DOHH2 (cell line): ENCODE measurements around the gene KLHDC8B.

ENCODE experiments used
- H3F3A ChIP-seq: fragments of 200-600 bp; sonication (generic), shearing (Covaris generic); 2 replicates; pipeline ENCODE4 v1.6.0; 2016; ENCODE audit warnings: antibody characterized with exemption, mild to moderate bottlenecking; ENCODE audit not compliant: control insufficient read depth, insufficient read depth
- H3K27ac ChIP-seq: fragments of 200-600 bp; sonication (generic); 2 replicates; pipeline ENCODE4 v1.5.1; 2014; ENCODE audit warnings: low read depth, mild to moderate bottlenecking, low read length, moderate library complexity
- H3K27me3 ChIP-seq: fragments of 200-600 bp; sonication (generic); 2 replicates; pipeline ENCODE4 v1.6.1; 2014; ENCODE audit warnings: mild to moderate bottlenecking, low read length, mixed read lengths; ENCODE audit not compliant: control insufficient read depth
- H3K36me3 ChIP-seq: fragments of 200-600 bp; sonication (generic); 2 replicates; pipeline ENCODE4 v1.6.1; 2014; ENCODE audit warnings: mild to moderate bottlenecking, low read length, moderate library complexity, mixed read lengths; ENCODE audit not compliant: control insufficient read depth
- H3K4me1 ChIP-seq: fragments of 200-600 bp; sonication (generic); 2 replicates; pipeline ENCODE4 v1.6.1; 2014; ENCODE audit warnings: mild to moderate bottlenecking, low read length, mixed read lengths; ENCODE audit not compliant: control insufficient read depth
- H3K4me2 ChIP-seq: fragments of 200-600 bp; sonication (generic); 2 replicates; pipeline ENCODE4 v1.6.0; 2014; ENCODE audit warnings: mild to moderate bottlenecking, low read length, moderate library complexity
- H3K4me3 ChIP-seq: fragments of 200-600 bp; sonication (generic); 2 replicates; pipeline ENCODE4 v1.5.1; 2014; ENCODE audit warnings: mild to moderate bottlenecking, low read length, mixed read lengths
- H3K79me2 ChIP-seq: fragments of 200-600 bp; sonication (generic); 2 replicates; pipeline ENCODE4 v1.6.1; 2014; ENCODE audit warnings: mild to moderate bottlenecking, low read length, mixed read lengths; ENCODE audit not compliant: control insufficient read depth
- H3K9me2 ChIP-seq: fragments of 200-600 bp; sonication (generic); replicated peaks from 2 replicates; pipeline ENCODE4 v1.6.1; 2014; ENCODE audit warnings: mild to moderate bottlenecking, low read length, mixed read lengths; ENCODE audit not compliant: control insufficient read depth
- H3K9me3 ChIP-seq: fragments of 200-600 bp; sonication (generic); 2 replicates; pipeline ENCODE4 v1.6.1; 2014; ENCODE audit warnings: antibody characterized with exemption, low read length, mixed read lengths; ENCODE audit not compliant: control insufficient read depth, insufficient read depth
- H4K20me1 ChIP-seq: fragments of 200-600 bp; sonication (generic); 2 replicates; pipeline ENCODE4 v1.6.0; 2014; ENCODE audit warnings: low read depth, mild to moderate bottlenecking, antibody characterized with exemption, low read length, moderate library complexity; ENCODE audit not compliant: control insufficient read depth, insufficient read depth
- CTCF ChIP-seq: fragments of 200-600 bp; sonication (generic); IDR thresholded peaks from one replicate; pipeline ENCODE4 v1.5.1; 2014; ENCODE audit warnings: antibody characterized with exemption, mild to moderate bottlenecking, low read depth, low read length; ENCODE audit not compliant: poor library complexity, severe bottlenecking
- EZH2phosphoT487 ChIP-seq: fragments of 200-600 bp; sonication (generic); IDR thresholded peaks from 2 replicates; pipeline ENCODE4 v1.6.1; 2017; ENCODE audit warnings: borderline replicate concordance, mild to moderate bottlenecking, antibody characterized with exemption, low read length, moderate library complexity, mixed read lengths

The KLHDC8B gene

GRCh38 chr3:49134471-49135265, 36.7 kb upstream of the KLHDC8B start:
- no peak overlapping the region for H3K4me2 ChIP-seq
- H3K27me3 ChIP-seq: peaks cover 3% of the 10 kb centered on the region; the same call in 1 of the 2 replicates
- no peaks in the 10 kb centered on the region for H3K9me2 ChIP-seq

GRCh38 chr3:49135499-49135898, 35.9 kb upstream of the KLHDC8B start:
- H3K27me3 ChIP-seq: peaks cover 3% of the 10 kb centered on the region; the same call in 1 of the 2 replicates
- no peak overlapping the region for H3K4me2 ChIP-seq
- no peak overlapping the region for H3K27ac ChIP-seq

More at GRCh38 chr3:49134471-49135265, 36.7 kb upstream of the KLHDC8B start:
- H3K27ac ChIP-seq: no peak overlapping the region
- no peaks in the 10 kb centered on the region for H3F3A ChIP-seq
- no peak for TF ChIP-seq EZH2phosphoT487
- no peak for TF ChIP-seq CTCF
- no peaks in the 10 kb centered on the region for H4K20me1 ChIP-seq
- peaks cover 4% of the 10 kb centered on the region; the same call in 1 of the 2 replicates for H3K4me1 ChIP-seq
- H3K4me3 ChIP-seq: no peak overlapping the region
- H3K36me3 ChIP-seq: no peaks in the 10 kb centered on the region
- no peaks in the 10 kb centered on the region for H3K9me3 ChIP-seq
- no peaks in the 10 kb centered on the region for H3K79me2 ChIP-seq

GRCh38 chr3:49140080-49140479, 31.3 kb upstream of the KLHDC8B start:
- no peaks in the 10 kb centered on the region for H4K20me1 ChIP-seq
- H3K4me3 ChIP-seq: no peak overlapping the region
- H3K27ac ChIP-seq: no peak overlapping the region
- TF ChIP-seq CTCF (no peak), EZH2phosphoT487 (no peak)
- peaks cover 5% of the 10 kb centered on the region; the same call in 1 of the 2 replicates for H3K9me3 ChIP-seq
- no peaks in the 10 kb centered on the region for H3K36me3 ChIP-seq
- H3K4me2 ChIP-seq: no peak overlapping the region
- H3K4me1 ChIP-seq: no peaks in the 10 kb centered on the region
- no peaks in the 10 kb centered on the region for H3F3A ChIP-seq
- H3K9me2 ChIP-seq: no peaks in the 10 kb centered on the region
- H3K27me3 ChIP-seq: peaks cover 3% of the 10 kb centered on the region; the same call in 1 of the 2 replicates
- no peaks in the 10 kb centered on the region for H3K79me2 ChIP-seq

More at GRCh38 chr3:49135499-49135898, 35.9 kb upstream of the KLHDC8B start:
- Histone ChIP-seq H3K4me3 (no peak overlapping the region), H3K4me1 (peaks cover 4% of the 10 kb centered on the region; the same call in 1 of the 2 replicates), H3K9me2 (no peaks in the 10 kb centered on the region), H4K20me1 (no peaks in the 10 kb centered on the region), H3K36me3 (no peaks in the 10 kb centered on the region), H3F3A (no peaks in the 10 kb centered on the region), H3K79me2 (no peaks in the 10 kb centered on the region), H3K9me3 (no peaks in the 10 kb centered on the region)
- TF ChIP-seq EZH2phosphoT487: no peak

GRCh38 chr3:49148159-49148558, 23.2 kb upstream of the KLHDC8B start:
- H3K27ac ChIP-seq: no peak overlapping the region
- no peaks in the 10 kb centered on the region; the same call in 1 of the 2 replicates for H3K9me3 ChIP-seq
- no peak for TF ChIP-seq CTCF
- TF ChIP-seq EZH2phosphoT487: no peak
- no peak overlapping the region for H3K4me2 ChIP-seq
- H3K36me3 ChIP-seq: no peaks in the 10 kb centered on the region
- H4K20me1 ChIP-seq: no peaks in the 10 kb centered on the region
- H3K4me3 ChIP-seq: no peak overlapping the region
- no peaks in the 10 kb centered on the region for H3F3A ChIP-seq
- H3K79me2 ChIP-seq: no peaks in the 10 kb centered on the region
- H3K4me1 ChIP-seq: no peaks in the 10 kb centered on the region
- H3K9me2 ChIP-seq: no peaks in the 10 kb centered on the region
- no peaks in the 10 kb centered on the region for H3K27me3 ChIP-seq
